Measurements from ENCODE around the gene NANS.
A peak's percentile ranks its signal among the peaks of the same experiment; 100 is the strongest.
"Not testable (repeated sequence)": the region's sequence is repeated elsewhere in the genome, so short reads cannot be mapped to it uniquely, and the experiment has no call there.

NANS gene, protein sequence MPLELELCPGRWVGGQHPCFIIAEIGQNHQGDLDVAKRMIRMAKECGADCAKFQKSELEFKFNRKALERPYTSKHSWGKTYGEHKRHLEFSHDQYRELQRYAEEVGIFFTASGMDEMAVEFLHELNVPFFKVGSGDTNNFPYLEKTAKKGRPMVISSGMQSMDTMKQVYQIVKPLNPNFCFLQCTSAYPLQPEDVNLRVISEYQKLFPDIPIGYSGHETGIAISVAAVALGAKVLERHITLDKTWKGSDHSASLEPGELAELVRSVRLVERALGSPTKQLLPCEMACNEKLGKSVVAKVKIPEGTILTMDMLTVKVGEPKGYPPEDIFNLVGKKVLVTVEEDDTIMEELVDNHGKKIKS

GRCh38 chr9:98056269-98057137 lies at the start of gene NANS:
Gene NANS, plus strand, starts transcription at chr9:98056732. Its CDS starts 77 bp downstream, at chr9:98056809.
- DNase-seq (ENCODE audit: low read depth) = peak; percentile 85

DNA sequence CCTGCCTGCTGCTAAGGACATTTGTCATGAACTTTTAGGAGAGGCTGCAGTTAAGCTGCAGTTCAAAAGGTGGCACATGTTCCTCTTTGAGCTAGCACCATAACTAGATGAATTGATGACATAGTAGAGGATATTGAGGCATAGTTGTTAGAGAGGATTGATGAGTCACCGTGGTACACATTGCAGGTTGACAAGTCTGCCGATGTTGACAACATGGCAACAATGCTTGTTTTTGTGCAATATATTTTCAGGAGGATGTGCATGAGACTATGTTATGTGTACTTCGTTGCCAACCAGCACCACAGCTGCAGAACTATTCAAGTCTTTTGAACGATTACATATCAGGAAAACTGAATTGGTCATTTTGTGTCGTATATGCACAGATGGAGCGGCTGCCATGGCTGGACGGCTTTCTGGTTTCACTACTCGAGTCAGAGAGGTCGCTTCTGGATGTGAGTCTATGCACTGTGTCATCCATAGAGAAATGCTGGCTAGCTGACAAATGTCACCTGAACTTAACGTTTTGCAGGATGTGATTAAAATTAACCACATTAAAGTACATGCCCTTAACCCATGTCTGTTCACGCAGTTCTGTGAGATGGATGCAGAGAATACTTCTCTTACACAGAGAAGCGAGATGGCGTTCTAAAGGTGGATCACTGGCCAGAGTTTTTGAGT lies 49.1 kb upstream of the NANS start:
- no peak for DNase-seq (ENCODE audit: low read depth)

- DNase-seq (ENCODE audit: low read depth) = no peak
Observed at GRCh38 chr9:98008764-98009163, 47.8 kb upstream of the NANS start.

GRCh38 chr9:98009437-98009836 lies 47.1 kb upstream of the NANS start:
- no peak for DNase-seq (ENCODE audit: low read depth)

- no peak for DNase-seq (ENCODE audit: low read depth)
Observed at GRCh38 chr9:98009936-98010335, 46.6 kb upstream of the NANS start.

DNA sequence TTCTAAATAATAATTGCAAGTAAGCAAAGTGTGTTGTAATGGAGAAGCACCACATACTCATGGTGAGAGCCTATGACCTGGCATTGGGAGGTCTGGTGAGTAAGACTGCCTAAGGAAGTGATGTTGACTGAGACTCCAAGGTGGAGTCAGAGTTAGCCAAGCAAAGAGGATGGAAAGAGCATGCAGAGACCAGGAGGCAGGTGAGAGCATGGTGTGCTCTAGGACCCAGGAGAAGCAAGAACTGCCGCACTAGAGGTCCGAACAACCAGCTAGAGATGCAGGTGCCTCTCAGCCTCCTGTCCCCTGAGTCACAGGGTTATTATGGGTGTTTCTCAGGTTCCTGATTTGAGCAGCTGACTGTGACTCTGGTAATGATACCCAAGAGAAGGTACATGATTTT lies 46.1 kb upstream of the NANS start:
- no peak for DNase-seq (ENCODE audit: low read depth)

DNA sequence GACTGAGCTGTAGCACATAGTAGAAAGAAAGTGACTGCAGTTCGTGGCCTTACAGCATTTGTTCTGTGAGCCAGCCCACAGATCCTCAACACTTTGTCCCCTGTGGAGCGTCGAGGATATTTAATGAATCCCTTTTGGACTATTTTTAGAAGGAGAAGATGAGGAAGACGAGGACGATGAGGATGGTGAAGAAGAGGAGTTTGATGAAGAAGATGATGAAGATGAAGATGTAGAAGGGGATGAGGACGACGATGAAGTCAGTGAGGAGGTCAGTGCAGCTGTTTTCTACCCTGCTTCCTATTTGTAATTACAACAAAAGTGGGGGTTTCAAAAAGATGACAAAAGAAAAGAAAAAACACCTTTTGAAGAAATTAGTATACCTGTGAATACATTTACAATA lies 45.4 kb upstream of the NANS start:
- DNase-seq (ENCODE audit: low read depth) = no peak

DNA sequence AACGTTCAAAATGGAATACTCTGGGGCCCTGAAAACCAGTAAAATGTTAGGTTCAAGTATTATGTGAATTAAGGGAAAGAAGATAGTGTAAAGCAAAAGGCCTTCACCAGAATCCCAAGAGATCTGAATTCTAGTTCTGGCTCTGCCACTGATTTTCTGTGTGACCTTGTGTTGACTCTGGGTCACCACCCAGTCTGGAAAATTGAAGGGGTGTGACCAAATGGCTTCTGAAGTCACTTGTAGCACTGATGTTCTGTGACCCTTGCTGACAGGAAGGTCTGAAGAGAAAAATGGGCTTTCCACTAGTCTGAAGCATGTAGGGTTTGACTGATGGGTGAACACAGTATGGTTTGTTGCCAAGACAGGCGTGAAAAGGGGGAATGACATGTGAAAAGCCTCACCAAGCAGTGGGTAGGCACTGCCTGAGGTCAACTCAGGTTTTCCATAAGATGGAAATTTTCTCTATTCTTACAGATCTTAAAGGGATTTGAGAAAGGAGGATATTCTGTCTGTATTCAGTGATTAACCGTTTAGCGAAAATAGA lies 40.3 kb upstream of the NANS start:
- no peak for DNase-seq (ENCODE audit: low read depth)

DNA sequence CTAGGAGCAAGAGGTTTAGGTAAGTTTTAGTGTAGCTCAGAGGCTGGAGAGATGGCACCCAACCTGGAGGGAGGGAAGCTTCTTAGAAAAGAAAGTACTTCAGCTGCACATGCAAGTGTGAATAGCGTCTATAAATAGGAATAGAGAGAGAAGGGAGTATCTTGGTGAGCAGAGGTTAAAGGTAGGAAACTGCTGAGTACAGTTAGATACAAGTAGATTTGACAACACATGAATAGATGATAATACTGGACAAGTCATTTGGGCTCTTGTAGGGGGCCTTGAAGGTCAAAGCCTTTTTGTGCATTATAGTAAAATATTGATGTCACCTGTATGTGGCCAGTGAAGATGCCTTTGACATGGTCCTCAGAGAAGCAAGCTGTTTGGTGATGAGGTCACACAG lies 39.2 kb upstream of the NANS start:
- DNase-seq (ENCODE audit: low read depth) = no peak

DNA sequence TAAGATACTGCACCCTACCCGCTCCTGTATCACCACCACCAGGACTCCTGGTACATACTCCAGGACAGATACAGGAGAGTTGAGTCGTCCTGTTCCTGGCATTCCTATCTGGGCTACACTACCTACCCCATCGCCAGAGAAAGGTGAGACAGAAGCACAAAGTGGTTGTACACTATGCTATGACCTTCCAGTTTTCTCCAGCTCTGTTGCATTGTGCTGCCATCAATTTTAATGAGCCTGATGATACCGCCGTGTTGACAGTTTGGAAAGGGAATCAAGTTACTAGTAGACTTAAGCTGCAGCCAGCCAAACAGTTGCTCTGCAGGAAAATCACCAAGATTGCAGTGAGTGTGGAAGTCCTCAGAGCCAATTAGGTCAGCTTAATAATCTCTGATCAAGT lies 38.2 kb upstream of the NANS start:
- DNase-seq (ENCODE audit: low read depth) = no peak

- no peak for DNase-seq (ENCODE audit: low read depth)
Observed at GRCh38 chr9:98019098-98019497, 37.4 kb upstream of the NANS start.

GRCh38 chr9:98019869-98020268 lies 36.7 kb upstream of the NANS start:
- DNase-seq (ENCODE audit: low read depth) = not testable (repeated sequence)

DNA sequence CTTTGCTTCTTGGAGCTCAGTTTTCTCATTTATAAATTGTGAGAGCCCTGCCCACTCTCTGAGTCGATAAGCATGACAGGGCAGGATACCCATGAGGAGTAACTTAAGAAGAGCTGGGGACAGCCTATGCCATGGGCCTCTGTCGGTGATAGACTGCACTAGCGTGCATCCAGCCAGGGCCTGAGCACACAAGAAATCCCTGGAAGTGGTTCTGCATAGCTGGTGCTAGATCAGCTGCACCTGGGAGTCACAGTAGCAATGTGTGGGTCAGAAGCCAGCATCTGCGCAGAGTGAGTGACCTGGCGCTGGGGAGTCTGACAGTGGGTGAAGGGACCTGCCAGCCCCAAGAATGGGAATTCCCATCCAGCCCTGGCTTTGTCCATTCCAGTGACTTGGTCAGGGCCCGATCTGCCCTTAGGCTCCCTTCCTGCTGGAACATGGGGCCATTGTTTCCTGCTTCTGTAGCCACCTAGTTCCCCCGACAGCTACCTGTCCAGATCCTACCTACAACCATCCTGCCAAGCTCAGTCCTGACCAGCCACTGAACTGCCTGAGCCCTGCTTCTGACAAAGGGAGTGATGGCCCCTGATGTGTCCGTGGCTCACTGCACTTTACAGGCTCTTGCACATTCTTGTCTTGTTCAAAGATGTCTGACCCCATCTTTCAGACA lies 35.9 kb upstream of the NANS start:
- no peak for DNase-seq (ENCODE audit: low read depth)

DNA sequence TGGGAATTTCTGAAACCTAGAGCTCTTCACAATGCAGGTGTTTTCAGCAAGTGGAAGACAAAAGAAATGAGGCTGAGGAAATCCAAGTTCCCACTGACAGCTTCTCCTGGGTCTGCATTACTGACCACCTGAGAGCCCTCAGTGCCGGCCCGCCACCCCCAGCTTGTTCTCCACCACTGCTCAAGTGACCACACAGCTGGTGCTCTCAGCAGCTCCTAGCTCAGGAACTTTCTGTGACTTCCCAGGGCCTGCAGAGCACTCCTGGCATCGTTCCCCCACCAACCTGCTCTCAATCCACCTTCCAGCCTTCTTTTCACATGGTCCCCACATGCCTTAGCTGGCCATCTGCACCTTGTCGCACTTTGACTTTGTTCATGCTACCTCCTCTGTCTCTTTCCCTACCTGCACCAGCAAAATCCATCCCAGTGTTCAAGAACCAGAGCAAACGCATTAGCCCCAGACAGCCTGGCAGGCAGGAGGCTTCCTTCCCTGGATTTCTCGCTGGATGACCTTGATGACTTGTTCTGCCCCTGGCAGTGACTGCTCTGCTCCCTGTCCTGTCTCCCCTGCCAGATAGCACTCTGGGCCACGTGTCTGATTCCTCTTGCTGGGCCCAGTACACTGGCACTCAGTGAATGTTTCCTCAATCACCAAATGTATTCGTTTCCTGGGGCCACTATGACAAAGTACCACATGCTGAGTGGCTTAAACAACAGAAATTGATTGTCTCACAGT lies 35.1 kb upstream of the NANS start:
- no peak for DNase-seq (ENCODE audit: low read depth)

DNA sequence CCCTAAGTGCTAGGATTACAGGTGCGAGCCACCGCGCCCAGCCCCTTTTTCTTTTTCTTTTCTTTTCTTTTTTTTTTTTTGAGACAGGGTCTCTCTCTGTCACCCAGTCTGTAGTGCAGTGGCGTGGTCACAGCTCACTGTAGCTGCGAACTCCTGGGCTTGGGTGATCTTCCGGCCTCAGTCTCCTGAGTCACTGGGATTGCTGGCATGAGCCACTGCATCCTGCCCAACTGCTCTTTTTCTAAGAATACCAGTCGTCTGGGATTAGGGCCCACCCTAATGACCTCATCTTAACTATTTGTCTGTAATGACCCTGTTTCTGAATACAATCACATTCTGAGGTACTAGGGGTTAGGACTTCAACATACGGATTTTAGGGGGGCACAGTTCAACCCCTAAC lies 34.1 kb upstream of the NANS start:
- no peak for DNase-seq (ENCODE audit: low read depth)

DNA sequence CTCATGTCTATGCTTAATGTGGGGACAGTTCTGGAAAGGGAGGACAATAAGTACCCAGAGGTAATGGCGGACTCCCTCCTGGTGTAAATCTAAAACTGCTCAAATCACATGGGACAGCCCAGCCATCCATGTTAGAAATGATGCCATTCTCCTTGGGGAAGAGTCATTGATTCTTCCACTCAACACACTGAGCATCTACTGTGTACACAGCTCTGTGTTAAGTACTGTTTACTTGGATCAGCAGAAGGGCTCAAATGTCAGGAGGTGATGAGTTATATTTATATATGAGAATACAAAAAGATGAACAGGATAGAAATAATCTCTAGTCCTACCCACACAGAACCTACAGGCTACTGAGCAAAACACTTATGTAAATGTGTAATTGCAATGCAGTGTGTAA lies 31.8 kb upstream of the NANS start:
- no peak for DNase-seq (ENCODE audit: low read depth)

GRCh38 chr9:98031169-98031568 lies 25.4 kb upstream of the NANS start:
- no peak for DNase-seq (ENCODE audit: low read depth)

- DNase-seq (ENCODE audit: low read depth) = no peak
Observed at GRCh38 chr9:98031935-98032334, 24.6 kb upstream of the NANS start.

- DNase-seq (ENCODE audit: low read depth) = peak; percentile 65
Observed at GRCh38 chr9:98034593-98035546, 21.7 kb upstream of the NANS start.

GRCh38 chr9:98037357-98037756 lies 19.2 kb upstream of the NANS start:
- no peak for DNase-seq (ENCODE audit: low read depth)

All from stimulated activated CD8-positive, alpha-beta memory T cell treated with anti-CD3 and anti-CD28 coated beads, Interleukin-12 subunit alpha, Interleukin-12 subunit beta, amount 100 ng/mL, for 4 hours (primary cell).